Activated B cell treated with CpG ODN at 0.5 μM for 24 hours (primary cell): ENCODE data around the gene MAPK12. TPM values are rescaled to one million over a fixed set of nuclear protein-coding genes. Genes with fewer than 3 reads are reported as not detected.
"Not testable (repeated sequence)": the region's sequence is repeated elsewhere in the genome, so short reads cannot be mapped to it uniquely, and the experiment has no call there.

Experiments used
- ATAC-seq: fragments of 200-7000 bp; cut with Tn5 transposase; one replicate; pipeline ENCODE4 v1.10.0; 2021; ENCODE audit warnings: low read depth, mild to moderate bottlenecking, moderate library complexity
- CTCF ChIA-PET: fragments of 350-600 bp; sonication (Branson Sonifier 250); formaldehyde crosslinking; loops from one replicate; lab custom pipeline; 2021; ENCODE audit warnings: antibody characterized with exemption; lab: Charles Lee
- POLR2A ChIA-PET: fragments of 350-600 bp; sonication (Branson Sonifier 250); formaldehyde crosslinking; loops from one replicate; lab custom pipeline; 2021; ENCODE audit warnings: antibody characterized with exemption; lab: Charles Lee
- DNase-seq: peaks from one replicate; pipeline ENCODE4 v3.0.0; 2022
- H3K27ac Mint-ChIP-seq: one replicate; pipeline ENCODE4 v1.8.0; 2020; ENCODE audit warnings: mixed read lengths
- H3K27me3 Mint-ChIP-seq: one replicate; pipeline ENCODE4 v1.8.0; 2021; ENCODE audit warnings: mixed read lengths
- H3K36me3 Mint-ChIP-seq: one replicate; pipeline ENCODE4 v1.8.0; 2021; ENCODE audit warnings: low read depth, mixed read lengths
- H3K4me1 Mint-ChIP-seq: one replicate; pipeline ENCODE4 v1.8.0; 2021; ENCODE audit warnings: mixed read lengths
- H3K4me3 Mint-ChIP-seq: one replicate; pipeline ENCODE4 v1.8.0; 2020; ENCODE audit warnings: mild to moderate bottlenecking, mixed read lengths
- H3K9me3 Mint-ChIP-seq: one replicate; pipeline ENCODE4 v1.8.0; 2020; ENCODE audit warnings: mixed read lengths
- intact Hi-C: fragments of 100-400 bp; cut with micrococcal nuclease; formaldehyde crosslinking; loops from one replicate; pipeline ENCODE4 v1.15.1; 2024
- total RNA-seq: library from RNA; stranded (reverse); gene quantifications from 2 replicates; pipeline ENCODE4 v1.2.3, GENCODE V29; 2022
- TF ChIP-seq, protein P1 (sequence below): fragments of 200-600 bp; IDR thresholded peaks from one replicate; pipeline ENCODE4 v1.8.0; 2022; ENCODE audit warnings: antibody characterized with exemption, mild to moderate bottlenecking

Gene MAPK12
- total RNA-seq, 1 donor from 2014 or later, result 4.4 TPM

DNA sequence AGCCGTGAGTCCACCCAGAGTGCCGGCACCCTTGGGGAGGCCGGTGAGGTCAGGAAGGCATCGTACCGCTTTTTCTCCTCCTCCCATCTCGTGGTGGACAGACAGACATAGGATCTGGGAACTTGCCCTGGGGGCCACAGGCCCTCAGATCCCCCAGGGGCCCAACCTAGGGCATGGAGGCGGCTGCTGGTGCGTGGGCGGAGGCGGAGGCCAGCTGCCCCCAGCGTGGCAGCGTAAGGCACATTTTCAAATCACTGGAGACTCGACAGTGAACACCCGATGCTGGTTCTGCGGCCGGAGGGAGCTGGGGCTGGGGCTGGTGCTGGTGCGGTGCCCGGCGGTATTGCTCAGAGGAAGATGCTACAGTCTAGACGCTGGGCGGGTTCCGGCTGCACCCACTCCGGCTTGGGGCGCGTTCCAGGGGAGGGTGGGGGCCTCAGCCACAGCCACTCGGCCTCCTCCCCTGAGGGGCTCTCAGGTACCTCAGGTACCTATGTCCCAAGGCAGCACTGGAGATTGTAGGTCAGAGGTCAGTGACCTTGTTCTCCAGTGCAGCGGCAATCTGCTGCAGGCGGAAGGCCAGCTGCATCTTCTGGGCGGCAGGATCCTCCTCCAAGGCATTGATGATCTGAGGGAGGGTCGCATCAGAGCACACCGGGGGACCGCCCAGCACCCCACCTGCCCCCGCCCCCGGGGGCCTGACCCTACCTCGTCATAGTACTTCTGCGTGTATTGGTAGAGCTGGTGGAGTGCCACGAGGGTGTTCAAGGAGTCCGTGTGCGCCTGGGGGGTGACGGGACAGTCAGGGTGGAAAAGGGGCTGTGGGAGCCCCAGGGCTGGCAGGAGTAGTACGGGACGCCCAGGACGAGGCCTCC, 13.9 kb upstream of the MAPK12 start:
- no peaks in the 10 kb centered on the region for H3K27me3 Mint-ChIP-seq
- TF ChIP-seq, protein P1, sequence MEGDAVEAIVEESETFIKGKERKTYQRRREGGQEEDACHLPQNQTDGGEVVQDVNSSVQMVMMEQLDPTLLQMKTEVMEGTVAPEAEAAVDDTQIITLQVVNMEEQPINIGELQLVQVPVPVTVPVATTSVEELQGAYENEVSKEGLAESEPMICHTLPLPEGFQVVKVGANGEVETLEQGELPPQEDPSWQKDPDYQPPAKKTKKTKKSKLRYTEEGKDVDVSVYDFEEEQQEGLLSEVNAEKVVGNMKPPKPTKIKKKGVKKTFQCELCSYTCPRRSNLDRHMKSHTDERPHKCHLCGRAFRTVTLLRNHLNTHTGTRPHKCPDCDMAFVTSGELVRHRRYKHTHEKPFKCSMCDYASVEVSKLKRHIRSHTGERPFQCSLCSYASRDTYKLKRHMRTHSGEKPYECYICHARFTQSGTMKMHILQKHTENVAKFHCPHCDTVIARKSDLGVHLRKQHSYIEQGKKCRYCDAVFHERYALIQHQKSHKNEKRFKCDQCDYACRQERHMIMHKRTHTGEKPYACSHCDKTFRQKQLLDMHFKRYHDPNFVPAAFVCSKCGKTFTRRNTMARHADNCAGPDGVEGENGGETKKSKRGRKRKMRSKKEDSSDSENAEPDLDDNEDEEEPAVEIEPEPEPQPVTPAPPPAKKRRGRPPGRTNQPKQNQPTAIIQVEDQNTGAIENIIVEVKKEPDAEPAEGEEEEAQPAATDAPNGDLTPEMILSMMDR, result no peak
- ChIA-PET POLR2A (interaction anchor here (0.6 to 1.7 kb wide), 6 partner anchors 10 to 55 kb away, joined by 3 to 7 read pairs (median 4); no protein-coding TSS in a partner anchor), CTCF (interaction anchor here (0.6 to 2.2 kb wide), 8 partner anchors 19 to 192 kb away, joined by 3 to 28 read pairs (median 10); partner anchors contain the start of genes DENND6B and HDAC10)
- DNase-seq, result no peak
- intact Hi-C loops, result loop anchor here (1.0 kb wide), 2 partner anchors 52 to 346 kb away; partner anchors contain the start of gene DENND6B
- H3K36me3 Mint-ChIP-seq, result no peaks in the 10 kb centered on the region
- H3K9me3 Mint-ChIP-seq, result no peaks in the 10 kb centered on the region
- no peak for ATAC-seq
- no peak overlapping the region for H3K27ac Mint-ChIP-seq
- no peak overlapping the region for H3K4me3 Mint-ChIP-seq
- peaks cover 15% of the 10 kb centered on the region for H3K4me1 Mint-ChIP-seq

- TF ChIP-seq, protein P1, result no peak
- Mint-ChIP-seq H3K27me3 (no peaks in the 10 kb centered on the region), H3K4me3 (no peak overlapping the region), H3K9me3 (no peaks in the 10 kb centered on the region), H3K27ac (no peak overlapping the region), H3K4me1 (peaks cover 15% of the 10 kb centered on the region), H3K36me3 (no peaks in the 10 kb centered on the region)
- intact Hi-C loops, result loop anchor here (1.0 kb wide), 1 partner anchor 68 kb away; no protein-coding TSS in a partner anchor
- ATAC-seq (no peak), DNase-seq (no peak)
- ChIA-PET POLR2A (interaction anchor here (1.7 kb wide), 1 partner anchor 68 kb away, joined by 3 read pairs; no protein-coding TSS in a partner anchor), CTCF (interaction anchor here (1.3 to 3.8 kb wide), 2 partner anchors 53 to 60 kb away, joined by 3 to 22 read pairs; partner anchors contain the start of gene DENND6B)
Measured at GRCh38 chr22:50274771-50275170, 13.3 kb upstream of the MAPK12 start.

GRCh38 chr22:50274311-50274710, 12.8 kb upstream of the MAPK12 start:
- Mint-ChIP-seq H3K27me3 (no peaks in the 10 kb centered on the region), H3K9me3 (no peaks in the 10 kb centered on the region), H3K4me1 (peaks cover 15% of the 10 kb centered on the region), H3K4me3 (no peak overlapping the region), H3K27ac (no peak overlapping the region), H3K36me3 (no peaks in the 10 kb centered on the region)
- TF ChIP-seq, protein P1, result no peak
- intact Hi-C loops, result loop anchor here (1.0 kb wide), 1 partner anchor 68 kb away; no protein-coding TSS in a partner anchor
- ChIA-PET CTCF (interaction anchor here (1.3 to 3.8 kb wide), 3 partner anchors 54 to 67 kb away, joined by 3 to 22 read pairs (median 11); partner anchors contain the start of gene DENND6B), POLR2A (interaction anchor here (1.7 kb wide), 1 partner anchor 68 kb away, joined by 3 read pairs; no protein-coding TSS in a partner anchor)
- ATAC-seq, result peak; percentile 39
- no peak for DNase-seq

DNA sequence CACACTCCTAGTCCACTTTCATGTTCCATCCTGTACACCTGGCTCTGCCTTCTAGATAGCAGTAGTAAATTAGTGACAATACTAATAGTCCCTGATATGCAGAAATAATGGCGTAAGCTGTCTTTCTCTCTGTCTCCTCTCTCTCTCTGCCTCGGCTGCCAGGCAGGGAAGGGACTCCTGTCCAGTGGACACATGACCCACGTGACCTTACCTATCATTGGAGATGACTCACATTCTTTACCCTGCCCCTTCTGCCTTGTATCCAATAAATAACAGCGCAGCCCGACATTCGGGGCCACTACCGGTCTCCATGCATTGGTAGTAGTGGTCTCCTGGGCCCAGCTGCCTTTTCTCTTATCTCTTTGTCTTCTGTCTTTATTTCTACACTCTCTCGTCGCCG, 12.3 kb upstream of the MAPK12 start:
- not testable (repeated sequence) for H3K9me3 Mint-ChIP-seq, H3K27ac Mint-ChIP-seq, DNase-seq, H3K27me3 Mint-ChIP-seq, H3K4me3 Mint-ChIP-seq, ATAC-seq, H3K36me3 Mint-ChIP-seq
- peaks cover 15% of the 10 kb centered on the region for H3K4me1 Mint-ChIP-seq
- ChIA-PET CTCF (interaction anchor here (1.3 to 3.8 kb wide), 3 partner anchors 54 to 68 kb away, joined by 3 to 22 read pairs (median 11); partner anchors contain the start of gene DENND6B), POLR2A (interaction anchor here (1.7 kb wide), 1 partner anchor 69 kb away, joined by 3 read pairs; no protein-coding TSS in a partner anchor)
- intact Hi-C loops, result loop anchor here (1.0 kb wide), 1 partner anchor 69 kb away; no protein-coding TSS in a partner anchor

DNA sequence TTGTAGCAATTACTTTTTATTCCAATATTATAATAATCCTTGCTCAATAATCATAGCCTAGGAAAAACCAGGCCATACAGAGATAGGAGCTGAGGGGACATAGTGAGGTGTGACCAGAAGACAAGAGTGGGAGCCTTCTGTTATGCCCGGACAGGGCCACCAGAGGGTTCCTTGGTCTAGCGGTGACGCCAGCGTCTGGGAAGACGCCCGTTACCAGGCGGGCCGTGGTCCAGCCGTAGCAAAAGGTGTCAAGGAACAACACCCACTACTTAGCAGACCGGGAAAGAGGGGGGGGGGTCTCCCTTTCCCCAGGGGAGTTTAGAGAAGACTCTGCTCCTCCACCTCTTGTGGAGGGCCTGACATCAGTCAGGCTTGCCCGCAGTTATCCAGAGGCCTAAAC, 11.9 kb upstream of the MAPK12 start:
- H3K27ac Mint-ChIP-seq, H3K36me3 Mint-ChIP-seq, intact Hi-C loops, DNase-seq, ATAC-seq, H3K9me3 Mint-ChIP-seq, H3K27me3 Mint-ChIP-seq, H3K4me3 Mint-ChIP-seq: not testable (repeated sequence)
- H3K4me1 Mint-ChIP-seq, result peaks cover 17% of the 10 kb centered on the region
- ChIA-PET POLR2A (interaction anchor here (1.7 kb wide), 1 partner anchor 69 kb away, joined by 3 read pairs; no protein-coding TSS in a partner anchor), CTCF (interaction anchor here (0.6 to 3.8 kb wide), 4 partner anchors 46 to 68 kb away, joined by 3 to 22 read pairs (median 7); partner anchors contain the start of gene DENND6B)
